BE2C (cell line): ENCODE data around the gene TKT.

Experiments used
- DNase-seq: peaks from one replicate; pipeline ENCODE4 v3.0.0-alpha.2; 2020
- H3K27me3 ChIP-seq: fragments of 250-450 bp; sonication (Bioruptor Pico); 2 replicates; pipeline ENCODE4 v1.5.1; 2020; ENCODE audit warnings: mild to moderate bottlenecking
- H3K36me3 ChIP-seq: fragments of 250-450 bp; sonication (Bioruptor Pico); 2 replicates; pipeline ENCODE4 v1.5.1; 2020; ENCODE audit warnings: mild to moderate bottlenecking
- H3K4me1 ChIP-seq: fragments of 250-450 bp; sonication (Bioruptor Pico); 2 replicates; pipeline ENCODE4 v1.5.1; 2020
- H3K4me3 ChIP-seq: 2 replicates; pipeline ENCODE4 v1.5.1; 2011; ENCODE audit warnings: low read depth, low read length
- H3K9me3 ChIP-seq: fragments of 250-450 bp; sonication (Bioruptor Pico); 2 replicates; pipeline ENCODE4 v1.5.1; 2020
- CTCF ChIP-seq: IDR thresholded peaks from 2 replicates; pipeline ENCODE4 v1.5.1; 2012; ENCODE audit warnings: mild to moderate bottlenecking, low read depth, low read length

Gene TKT

GRCh38 chr3:53252096-53252946, 3.5 kb downstream of the TKT start:
- Histone ChIP-seq H3K4me1 (no peaks in the 10 kb centered on the region), H3K27me3 (no peaks in the 10 kb centered on the region), H3K9me3 (no peaks in the 10 kb centered on the region), H3K4me3 (no peak overlapping the region), H3K36me3 (peaks cover 12% of the 10 kb centered on the region)
- DNase-seq = no peak
- TF ChIP-seq CTCF = no peak

DNA sequence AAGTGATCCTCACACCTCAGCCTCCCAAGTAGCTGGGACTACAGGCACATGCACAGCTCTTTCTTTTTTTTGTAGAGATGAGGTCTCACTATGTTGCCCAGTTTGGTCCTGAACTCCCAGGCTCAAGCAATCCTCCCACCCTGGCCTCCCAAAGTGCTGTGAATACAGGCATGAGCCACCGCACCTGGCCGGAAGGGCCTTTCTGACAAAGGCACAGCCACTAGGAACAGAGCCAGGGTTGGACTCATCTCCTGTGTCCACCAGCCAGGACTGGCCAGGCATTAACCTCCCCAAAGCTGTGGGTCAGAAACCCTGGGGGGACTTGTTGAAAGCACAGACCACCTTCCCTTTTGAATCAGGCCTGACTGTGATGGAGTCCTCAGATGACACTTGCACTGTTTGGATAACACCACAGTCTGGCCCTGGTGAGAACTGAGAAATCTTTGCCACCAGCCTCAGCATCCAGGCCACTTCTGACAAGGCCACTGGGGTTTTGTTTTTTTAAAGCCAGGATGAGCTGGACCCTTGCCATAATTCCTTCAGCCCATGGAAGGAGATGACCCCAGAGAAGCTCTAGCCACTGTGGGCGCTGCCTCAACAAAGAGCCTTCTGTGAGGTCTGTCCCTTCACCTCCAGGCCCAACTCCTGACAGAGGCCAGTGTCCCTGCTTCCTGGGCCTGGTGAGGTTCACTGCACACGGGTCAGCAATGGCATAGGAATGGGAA, 4.8 kb downstream of the TKT start:
- no peak for TF ChIP-seq CTCF
- Histone ChIP-seq H3K4me1 (no peaks in the 10 kb centered on the region), H3K9me3 (no peaks in the 10 kb centered on the region), H3K36me3 (peaks cover 12% of the 10 kb centered on the region), H3K27me3 (no peaks in the 10 kb centered on the region), H3K4me3 (no peak overlapping the region)
- DNase-seq = no peak

DNA sequence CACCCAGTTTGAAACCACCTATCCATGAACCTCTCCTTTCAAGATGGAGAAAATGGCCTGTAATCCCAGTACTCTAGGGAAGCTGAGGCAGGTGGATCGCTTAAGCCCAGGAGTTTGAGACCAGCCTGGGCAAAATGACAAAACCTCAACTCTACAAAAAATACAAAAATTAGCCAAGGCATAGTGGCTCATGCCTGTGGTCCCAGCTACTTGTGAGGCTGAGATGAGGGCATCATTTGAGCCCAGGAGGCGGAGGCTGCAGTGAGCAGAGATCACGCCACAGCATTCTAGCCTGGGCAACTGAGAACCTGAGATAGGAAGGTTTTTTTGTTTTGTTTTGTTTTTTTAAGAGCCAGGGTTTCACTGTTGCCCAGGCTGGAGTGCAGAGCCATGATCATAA, 5.4 kb downstream of the TKT start:
- no peak for TF ChIP-seq CTCF
- Histone ChIP-seq H3K4me1 (no peaks in the 10 kb centered on the region), H3K36me3 (peaks cover 12% of the 10 kb centered on the region), H3K9me3 (no peaks in the 10 kb centered on the region), H3K4me3 (no peak overlapping the region), H3K27me3 (no peaks in the 10 kb centered on the region)
- DNase-seq = no peak

DNA sequence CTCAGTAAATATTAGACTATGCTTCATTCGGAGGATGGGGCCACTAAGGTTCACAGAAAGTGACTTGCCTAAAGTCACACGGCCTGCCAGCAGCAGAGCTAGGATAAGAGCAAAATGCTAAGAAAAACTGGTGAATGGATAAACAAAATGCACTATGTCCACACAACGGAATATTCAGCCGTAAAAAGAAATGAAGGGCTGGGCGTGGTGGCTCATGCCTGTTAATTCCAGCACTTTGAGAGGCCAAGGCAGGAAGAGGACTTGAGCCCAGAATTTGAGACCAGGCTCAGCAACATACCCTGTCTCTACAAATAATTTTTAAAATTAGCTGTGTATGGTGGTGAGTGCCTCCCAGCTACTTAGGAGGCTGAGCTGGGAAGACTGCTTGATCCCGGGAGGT, 7.7 kb downstream of the TKT start:
- Histone ChIP-seq H3K4me1 (no peaks in the 10 kb centered on the region), H3K27me3 (no peaks in the 10 kb centered on the region), H3K36me3 (peaks cover 8% of the 10 kb centered on the region), H3K9me3 (no peaks in the 10 kb centered on the region), H3K4me3 (no peak overlapping the region)
- TF ChIP-seq CTCF = no peak
- DNase-seq = no peak

GRCh38 chr3:53247619-53248018, 8.2 kb downstream of the TKT start:
- Histone ChIP-seq H3K4me1 (no peaks in the 10 kb centered on the region), H3K27me3 (no peaks in the 10 kb centered on the region), H3K36me3 (peaks cover 8% of the 10 kb centered on the region), H3K4me3 (no peak overlapping the region), H3K9me3 (no peaks in the 10 kb centered on the region)
- TF ChIP-seq CTCF = no peak
- no peak for DNase-seq

DNA sequence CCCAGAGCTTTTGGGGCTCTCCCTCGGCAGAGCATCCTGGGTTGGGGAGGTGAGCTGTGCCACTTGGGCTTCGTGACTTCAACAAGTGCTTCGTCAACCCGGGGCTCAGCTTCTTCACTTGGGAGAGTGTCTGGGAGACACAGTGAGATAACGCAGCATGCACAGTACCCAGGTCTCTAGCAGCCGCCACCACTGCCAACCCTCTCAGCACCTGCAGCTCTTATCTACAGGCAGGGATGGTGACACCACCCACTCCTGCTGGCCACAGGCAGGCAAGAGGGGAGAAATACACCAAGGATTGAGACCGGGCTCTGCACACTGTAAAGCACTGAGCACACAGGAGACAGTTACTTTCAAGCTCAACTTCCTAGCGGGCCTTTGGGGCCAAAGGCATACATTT, 11.6 kb downstream of the TKT start:
- H3K9me3 ChIP-seq = no peaks in the 10 kb centered on the region
- no peak overlapping the region for H3K4me3 ChIP-seq
- peaks cover 35% of the 10 kb centered on the region for H3K36me3 ChIP-seq
- DNase-seq = no peak
- H3K27me3 ChIP-seq = no peaks in the 10 kb centered on the region
- H3K4me1 ChIP-seq = no peaks in the 10 kb centered on the region
- no peak for TF ChIP-seq CTCF
